A549 (cell line): ENCODE data around the gene TIE1.

Experiments
- BHLHE40 ChIP-seq: IDR thresholded peaks from 2 replicates; pipeline ENCODE4 v1.6.1; 2012; ENCODE audit warnings: low read depth, low read length, inconsistent platforms
- CTCF ChIP-seq: fragments of >200 bp; sonication (Bioruptor Twin); formaldehyde crosslinking; IDR thresholded peaks from 3 replicates; pipeline ENCODE4 v1.5.1; 2016
- HOXB5 ChIP-seq: fragments of 250-450 bp; sonication (Bioruptor Pico); IDR thresholded peaks from 2 replicates; pipeline ENCODE4 v1.5.0; 2020; ENCODE audit warnings: mild to moderate bottlenecking, moderate library complexity
- JUNB ChIP-seq: fragments of >200 bp; sonication (Bioruptor Twin); formaldehyde crosslinking; IDR thresholded peaks from 2 replicates; pipeline ENCODE4 v1.6.1; 2016
- MAFK ChIP-seq: fragments of 450-650 bp; IDR thresholded peaks from 2 replicates; pipeline ENCODE4 v1.6.1; 2014; ENCODE audit not compliant: partially characterized antibody
- MYC ChIP-seq: IDR thresholded peaks from 2 replicates; pipeline ENCODE4 v1.6.1; 2012; ENCODE audit warnings: mild to moderate bottlenecking, inconsistent platforms, low read length, improper control_type of control experiment, borderline replicate concordance
- PHF8 ChIP-seq: fragments of 200-600 bp; sonication (generic); IDR thresholded peaks from 2 replicates; pipeline ENCODE4 v1.6.1; 2016; ENCODE audit warnings: low read depth, mild to moderate bottlenecking, antibody characterized with exemption, moderate library complexity, borderline replicate concordance
- POLR2A ChIP-seq: IDR thresholded peaks from 2 replicates; pipeline ENCODE4 v1.6.1; 2012; ENCODE audit warnings: mild to moderate bottlenecking, low read length
- POLR2AphosphoS2 ChIP-seq: conservative IDR thresholded peaks from 2 replicates; pipeline ENCODE4 v1.6.1; 2012; ENCODE audit warnings: low read length, improper control_type of control experiment, inconsistent platforms
- TF ChIP-seq, protein P1 (sequence below): IDR thresholded peaks from 2 replicates; pipeline ENCODE4 v1.6.1; 2012

- no peak for TF ChIP-seq CTCF
- TF ChIP-seq POLR2AphosphoS2, result no peak
- TF ChIP-seq POLR2A, result no peak
- no peak for TF ChIP-seq MYC
- TF ChIP-seq, protein P1, sequence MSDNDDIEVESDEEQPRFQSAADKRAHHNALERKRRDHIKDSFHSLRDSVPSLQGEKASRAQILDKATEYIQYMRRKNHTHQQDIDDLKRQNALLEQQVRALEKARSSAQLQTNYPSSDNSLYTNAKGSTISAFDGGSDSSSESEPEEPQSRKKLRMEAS, result no peak
- TF ChIP-seq MAFK, result no peak
- TF ChIP-seq HOXB5 (CRISPR knock-in tag), result no peak
- no peak for TF ChIP-seq JUNB
- no peak for TF ChIP-seq BHLHE40
- TF ChIP-seq PHF8, result no peak
Measured at GRCh38 chr1:43280692-43281091, 20.1 kb upstream of the TIE1 start.
